CD4-positive, alpha-beta T cell treated with Interleukin-17A for 1 hour (primary cell): ENCODE data around the gene EIF2A.
"Not testable (repeated sequence)": the region's sequence is repeated elsewhere in the genome, so short reads cannot be mapped to it uniquely, and the experiment has no call there.

Source experiments
- DNase-seq: peaks from one replicate; pipeline ENCODE4 v3.0.0-alpha.2; 2020

EIF2A gene

DNA sequence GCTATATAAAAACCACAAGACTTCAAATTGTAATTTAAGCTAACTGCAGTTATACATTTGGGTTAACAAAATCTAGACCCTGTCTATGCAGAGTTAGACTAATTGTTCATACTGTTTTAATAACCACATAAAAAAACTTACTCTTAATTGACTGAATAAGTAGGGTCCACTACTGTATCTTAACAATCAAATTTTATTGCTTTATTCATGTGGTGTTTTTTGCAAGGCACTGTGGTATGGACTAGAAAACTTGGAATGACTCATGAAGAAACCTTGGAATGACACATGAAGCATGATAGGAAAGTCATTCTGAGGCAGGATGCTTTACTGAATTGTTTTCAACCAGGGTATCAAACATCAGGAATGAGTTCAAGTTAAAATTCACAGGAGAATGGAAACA, 2.5 kb upstream of the EIF2A start:
- no peak for DNase-seq

DNA sequence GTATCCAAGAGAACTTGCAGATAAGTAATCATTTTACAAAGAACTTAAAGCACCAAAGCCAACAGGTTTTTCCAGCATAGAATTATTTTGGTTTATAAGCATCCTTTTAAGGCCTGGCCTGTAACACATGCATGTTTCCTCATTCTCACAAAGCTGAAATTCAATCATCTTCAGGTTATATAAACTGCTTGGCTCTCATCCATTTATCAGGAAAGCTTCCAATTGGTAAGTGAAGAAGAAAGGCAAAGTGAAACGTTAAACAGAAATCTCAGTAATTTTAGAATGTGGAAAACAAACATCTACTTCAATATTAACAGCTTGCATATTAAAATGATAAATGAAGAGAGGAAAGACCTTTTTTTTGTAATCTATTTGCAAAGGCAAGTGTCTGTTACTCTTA, 1.9 kb upstream of the EIF2A start:
- DNase-seq, result no peak

DNA sequence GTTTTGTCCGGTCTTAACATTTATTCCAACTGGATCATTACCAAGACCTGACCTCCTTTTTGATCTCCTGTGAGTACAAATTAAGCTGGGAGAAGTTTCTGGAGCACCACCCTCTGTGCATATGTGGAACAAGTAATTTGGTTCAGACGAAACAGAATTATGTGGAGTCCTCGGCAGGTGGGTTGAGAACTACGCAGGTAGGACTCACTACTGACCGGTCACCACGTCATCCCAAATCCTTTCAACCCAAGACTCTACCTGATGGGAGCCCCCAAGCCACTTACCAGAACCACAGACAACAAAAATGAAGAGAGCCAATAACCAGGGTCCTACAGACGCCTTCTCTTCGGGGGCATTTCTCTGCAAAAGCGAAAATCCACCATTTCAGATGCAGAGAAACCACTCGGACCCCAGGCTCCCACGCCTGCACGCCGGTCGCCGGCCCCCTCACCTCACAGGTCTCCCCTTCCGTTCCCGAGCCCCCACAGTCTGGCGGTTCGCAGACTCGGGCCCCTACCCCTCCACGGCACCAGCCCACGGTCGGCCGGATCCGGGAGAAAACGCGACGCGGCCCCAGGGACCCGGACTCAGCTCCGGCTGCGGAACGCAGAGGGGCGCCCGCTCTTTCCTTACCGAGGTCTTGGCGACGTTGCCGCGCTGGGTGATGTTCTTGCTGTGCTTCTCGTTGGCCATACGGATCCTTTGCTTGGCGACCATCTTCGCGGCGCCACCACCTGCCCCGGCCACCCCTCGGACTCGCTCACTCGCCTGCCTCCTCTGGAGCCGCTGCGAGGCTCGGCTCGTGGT, 965 bp upstream of the EIF2A start:
- peak; percentile 27 for DNase-seq

DNA sequence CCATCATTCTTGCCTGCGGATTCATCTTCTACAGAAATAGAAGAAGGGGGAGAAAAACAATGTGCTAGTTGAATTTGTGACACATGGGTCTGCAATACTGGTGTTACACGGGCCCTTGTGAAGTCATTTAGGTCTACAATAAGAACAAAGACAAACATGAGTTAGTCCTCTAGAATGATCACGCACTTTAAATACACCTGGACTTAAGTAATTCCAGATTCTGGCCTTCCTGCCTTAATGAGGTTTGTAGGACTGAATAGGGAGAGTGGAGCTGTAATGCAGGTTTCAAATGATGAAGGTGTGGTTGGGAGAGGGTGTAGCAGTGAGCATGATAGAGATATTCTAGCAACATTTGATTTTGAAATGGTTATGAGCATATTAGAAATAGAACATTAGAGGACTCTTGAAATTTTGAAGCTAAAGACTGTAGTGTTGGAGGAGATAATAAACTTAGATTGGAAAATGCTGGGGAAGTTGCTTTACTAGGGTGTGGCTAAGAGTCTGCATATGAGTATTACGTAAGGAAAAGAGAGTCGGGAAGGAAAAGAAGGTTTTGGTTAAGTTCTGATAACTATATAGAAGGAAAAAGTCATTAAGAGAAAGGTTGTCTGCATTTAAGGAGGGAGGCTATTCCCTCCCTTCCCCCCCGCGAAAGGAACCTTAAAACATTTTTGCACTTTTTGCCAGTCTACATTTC, 606 bp downstream of the EIF2A start:
- no peak for DNase-seq

DNA sequence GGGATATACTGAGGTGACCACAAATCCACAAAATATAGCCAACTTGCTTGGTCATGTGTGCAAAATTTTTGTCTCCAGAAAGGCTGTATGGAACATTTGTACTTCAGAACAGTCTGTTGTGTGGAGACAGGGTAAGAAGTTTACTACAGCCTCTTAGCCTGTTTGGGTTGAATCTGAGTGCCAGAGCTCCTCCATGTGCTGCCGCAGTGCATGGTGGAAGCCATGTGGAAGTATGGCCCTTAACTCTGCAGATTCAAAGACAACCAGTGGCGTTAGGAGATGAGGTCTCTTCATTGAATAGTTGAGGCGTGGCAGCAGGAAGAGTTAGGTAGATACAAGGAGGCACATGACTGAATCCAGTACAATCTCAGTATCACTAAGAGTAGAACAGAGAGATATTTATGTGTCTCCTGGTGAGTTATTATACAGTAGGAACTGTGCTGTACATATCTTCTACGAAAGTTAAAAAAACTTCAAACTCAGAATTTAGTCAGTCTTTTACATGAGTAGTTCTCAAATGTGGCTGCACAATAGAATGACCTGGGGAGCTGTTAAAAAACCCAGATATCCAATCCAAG, 9.4 kb downstream of the EIF2A start:
- DNase-seq, result no peak

DNA sequence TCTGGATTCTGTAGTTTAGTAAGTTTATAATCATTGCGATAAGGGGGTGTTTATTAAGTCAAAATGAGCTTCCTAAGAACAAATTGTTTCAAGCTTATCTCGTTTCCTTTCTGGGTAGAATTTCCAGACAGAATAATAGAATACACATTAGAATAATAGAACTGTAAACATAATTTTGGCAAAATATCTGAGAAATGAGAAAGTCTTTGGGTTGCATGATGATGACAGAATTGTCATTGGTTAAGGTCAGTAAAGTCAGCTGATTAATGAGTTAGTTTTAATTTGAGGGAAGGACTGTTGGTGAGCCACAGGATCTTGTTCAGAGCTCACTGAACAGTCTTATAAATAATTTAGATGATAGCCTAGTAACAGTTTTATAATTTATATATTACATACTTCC, 10.2 kb downstream of the EIF2A start:
- DNase-seq, result no peak

DNA sequence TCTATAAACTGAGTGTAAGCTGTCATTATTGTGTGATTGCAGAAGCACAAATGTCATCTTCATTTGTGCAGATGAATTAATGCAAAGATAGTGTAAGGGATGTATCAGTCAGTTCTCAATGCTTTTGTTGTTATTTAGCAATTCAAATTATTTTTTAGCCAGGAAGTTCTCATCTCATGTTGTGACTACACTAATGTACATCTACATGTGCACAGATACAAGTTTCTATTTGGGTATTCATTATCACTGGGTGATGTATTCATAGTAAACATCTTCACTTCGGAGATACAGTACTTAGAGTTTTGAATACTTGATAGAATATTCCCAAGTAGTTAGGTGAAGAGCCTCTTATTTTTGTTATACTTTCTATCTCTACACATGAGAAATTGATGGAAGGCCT, 11.1 kb downstream of the EIF2A start:
- DNase-seq, result no peak

DNA sequence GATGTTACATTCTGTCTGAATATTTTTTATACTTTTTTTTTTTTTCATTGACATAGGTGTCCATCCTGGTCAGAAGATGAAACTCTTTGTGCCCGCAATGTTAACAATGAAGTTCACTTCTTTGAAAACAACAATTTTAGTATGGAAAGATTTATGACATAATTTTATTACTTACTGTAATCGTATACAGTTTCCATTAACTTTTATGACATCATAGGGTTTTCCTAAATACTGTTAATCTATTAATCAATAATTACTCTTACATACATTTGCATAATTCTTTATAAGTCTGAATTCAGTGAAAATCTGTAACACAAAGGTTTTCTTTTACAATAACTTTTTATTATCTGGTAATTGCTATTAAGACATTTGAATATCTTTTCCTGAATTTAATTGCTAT, 17.7 kb downstream of the EIF2A start:
- no peak for DNase-seq

DNA sequence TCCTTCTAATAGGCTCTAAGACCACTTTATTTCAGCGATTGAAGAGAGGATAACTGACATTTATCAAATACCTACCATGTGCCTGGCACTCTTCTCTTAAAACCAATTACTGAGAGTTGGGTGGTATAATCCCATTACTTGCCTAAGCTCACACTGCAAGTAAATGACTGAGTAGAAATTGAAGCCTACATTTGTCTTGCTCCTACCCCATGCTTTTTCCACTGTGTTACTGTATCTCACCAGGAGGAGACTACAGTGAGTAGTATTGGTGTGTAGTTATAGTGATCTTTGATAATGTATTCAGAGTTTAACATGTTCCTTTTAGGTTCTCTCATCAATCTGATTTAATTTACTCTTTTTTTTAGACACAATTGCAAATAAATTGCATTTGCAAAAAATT, 20.7 kb downstream of the EIF2A start:
- no peak for DNase-seq

DNA sequence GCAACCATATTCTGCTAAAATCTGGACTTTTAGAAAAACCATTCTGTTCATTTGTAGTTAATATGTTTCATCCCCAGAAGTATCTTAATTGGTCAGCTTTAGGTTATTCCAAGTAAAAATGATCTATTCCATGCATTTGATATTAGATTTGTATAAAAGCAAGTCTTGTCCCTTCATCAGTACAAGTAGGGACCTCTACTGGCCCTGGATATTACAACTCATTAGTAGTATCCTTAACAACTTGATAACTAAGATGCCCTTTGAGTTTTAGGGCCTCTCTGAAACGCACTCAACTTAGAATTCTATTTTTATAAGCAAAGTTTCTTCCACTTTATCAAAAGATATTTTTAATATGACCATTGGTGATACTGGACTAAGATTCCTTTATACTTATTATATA, 31.3 kb downstream of the EIF2A start:
- no peak for DNase-seq

DNA sequence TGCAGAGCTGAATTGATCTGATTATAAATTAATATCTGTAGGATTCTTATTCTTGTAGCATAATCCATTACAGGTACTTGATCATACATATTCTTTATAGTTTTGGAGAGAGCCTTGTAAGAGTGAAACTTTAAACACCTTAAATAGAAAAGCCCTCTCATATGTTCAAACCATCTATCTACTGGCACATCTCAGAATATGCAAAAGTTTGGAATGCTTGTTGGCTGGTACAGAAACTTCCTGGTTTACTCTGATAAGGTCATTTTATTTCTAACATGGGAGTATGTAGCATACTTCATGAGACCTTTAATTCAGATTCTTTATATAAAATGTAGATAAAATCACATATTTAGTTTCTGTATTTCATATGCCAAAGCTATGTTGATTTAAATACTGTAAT, 34.6 kb downstream of the EIF2A start:
- DNase-seq, result no peak

DNA sequence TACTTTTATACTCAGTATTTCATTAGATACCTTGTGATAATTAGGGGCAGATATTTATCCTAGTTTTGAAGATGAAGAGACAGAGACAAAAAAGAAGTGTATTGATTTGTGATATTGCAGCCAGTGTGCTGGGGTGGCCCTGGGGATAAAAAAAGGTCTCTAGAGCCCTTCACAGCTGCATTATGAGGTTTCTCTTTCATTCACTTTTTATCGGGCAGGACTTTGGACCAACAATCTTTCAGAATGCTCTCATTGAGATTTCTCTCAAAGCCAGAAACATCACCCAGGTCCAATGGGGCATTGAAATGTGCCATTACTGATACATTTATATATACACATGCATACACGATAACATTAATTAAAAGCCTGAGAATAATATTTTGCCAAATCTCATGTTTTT, 36.0 kb downstream of the EIF2A start:
- no peak for DNase-seq

DNA sequence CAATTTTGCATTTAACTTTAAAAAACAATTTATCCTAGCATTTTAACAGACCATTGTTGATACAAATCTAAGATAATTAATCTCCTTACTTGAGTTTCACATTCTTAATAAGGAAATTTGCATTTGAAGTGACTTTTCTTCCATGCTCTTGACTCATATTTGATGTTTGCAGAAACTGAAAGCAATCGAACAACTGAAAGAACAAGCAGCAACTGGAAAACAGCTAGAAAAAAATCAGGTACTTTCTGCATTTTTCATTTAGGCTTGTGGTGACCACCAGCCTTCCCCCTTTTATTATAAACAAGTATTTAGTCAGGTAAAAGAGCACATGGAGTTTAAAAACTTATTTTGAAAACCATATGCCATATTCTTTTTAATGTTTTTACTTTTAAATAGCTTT, 36.4 kb downstream of the EIF2A start:
- DNase-seq, result no peak

DNA sequence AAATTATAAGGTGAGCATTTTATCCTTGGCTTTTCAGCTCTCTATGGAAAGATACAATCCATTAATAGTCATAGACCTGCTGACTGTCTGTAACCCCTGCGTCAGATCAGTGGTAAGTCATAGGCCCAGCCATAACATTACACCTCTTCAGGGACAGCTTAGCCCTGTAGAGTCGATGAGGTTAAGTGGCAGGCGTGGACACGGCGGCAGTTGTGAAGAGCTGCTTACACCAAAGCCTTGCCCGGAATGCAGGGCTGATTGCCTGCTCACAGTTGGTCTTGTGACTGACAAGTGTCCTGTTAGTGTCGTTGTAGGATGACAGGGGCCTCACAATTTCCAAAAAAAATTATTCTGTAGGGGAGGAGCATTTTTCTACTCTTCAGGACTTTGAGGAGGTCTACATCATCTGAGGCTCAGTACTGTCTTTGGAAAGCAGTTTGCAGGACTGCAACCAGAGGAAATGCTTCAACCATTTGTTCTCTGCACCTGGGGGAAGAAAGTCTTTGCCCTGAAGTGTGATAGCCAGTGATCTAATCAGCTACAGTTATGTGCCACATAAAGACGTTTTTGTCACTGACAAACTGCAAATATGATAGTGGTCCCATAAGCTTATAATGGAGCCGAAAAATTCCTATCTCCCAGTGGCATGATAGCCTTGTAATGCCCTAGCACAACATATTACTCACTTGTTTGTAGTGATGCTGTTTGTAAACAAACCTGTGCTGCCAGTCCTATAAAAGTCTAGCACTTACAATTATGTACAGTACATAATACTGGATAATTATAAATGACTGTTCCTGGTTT, 41.6 kb downstream of the EIF2A start:
- no peak for DNase-seq

DNA sequence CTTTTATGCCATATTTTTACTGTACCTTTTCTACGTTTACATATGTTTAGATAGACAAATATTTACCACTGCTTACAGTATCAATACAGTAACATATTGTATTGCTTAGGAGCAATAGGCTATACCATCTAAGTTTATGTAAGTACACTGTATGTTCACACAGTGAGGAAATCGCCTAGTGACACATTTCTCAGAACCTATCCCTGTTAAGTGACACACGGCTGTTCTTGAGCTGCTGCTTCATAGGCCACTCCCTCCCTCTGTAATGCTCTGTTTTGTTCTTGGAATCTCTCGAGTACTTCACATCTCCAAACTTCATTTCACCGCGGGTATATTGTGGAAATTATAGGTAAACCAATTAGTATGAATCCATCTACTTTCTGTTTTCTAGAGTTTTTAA, 43.2 kb downstream of the EIF2A start:
- DNase-seq, result no peak

DNA sequence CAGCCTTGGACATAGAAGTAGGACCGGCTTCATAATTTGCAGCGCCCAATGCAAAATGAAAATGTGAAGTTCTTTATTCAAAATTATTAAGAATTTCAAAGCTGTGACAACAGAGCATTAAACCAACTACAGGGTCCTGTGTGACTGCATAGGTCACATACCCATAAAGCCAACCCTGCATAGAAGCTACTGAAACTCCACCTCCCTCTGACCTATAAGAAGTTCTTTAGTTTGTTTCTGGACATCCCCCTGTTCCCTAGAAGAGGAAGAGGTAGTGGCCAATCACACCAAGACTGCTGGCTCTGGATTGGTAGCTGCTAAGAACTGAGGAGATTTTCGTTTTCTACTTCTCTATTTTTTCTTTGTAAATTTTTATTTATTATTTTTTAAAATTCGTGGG, 47.6 kb downstream of the EIF2A start:
- no peak for DNase-seq

DNA sequence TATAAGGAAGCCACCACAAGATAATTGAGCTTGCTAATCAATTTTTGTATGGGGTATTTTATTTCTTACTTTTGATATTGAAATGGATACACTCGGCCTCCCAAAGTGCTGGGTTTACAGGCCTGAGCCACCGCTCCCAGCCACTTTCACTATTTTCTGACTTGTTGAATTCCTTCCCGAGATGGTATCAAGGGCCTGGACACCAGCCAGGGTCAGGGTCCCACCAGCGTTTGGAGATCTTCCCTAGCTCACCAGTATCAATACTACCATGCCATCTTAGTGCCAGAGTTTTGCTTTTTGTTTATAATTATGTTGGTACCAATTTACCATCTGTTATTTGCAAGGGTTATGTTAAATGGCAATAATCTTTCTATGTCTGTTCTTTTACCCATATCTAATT, 51.1 kb downstream of the EIF2A start:
- DNase-seq, result no peak

DNA sequence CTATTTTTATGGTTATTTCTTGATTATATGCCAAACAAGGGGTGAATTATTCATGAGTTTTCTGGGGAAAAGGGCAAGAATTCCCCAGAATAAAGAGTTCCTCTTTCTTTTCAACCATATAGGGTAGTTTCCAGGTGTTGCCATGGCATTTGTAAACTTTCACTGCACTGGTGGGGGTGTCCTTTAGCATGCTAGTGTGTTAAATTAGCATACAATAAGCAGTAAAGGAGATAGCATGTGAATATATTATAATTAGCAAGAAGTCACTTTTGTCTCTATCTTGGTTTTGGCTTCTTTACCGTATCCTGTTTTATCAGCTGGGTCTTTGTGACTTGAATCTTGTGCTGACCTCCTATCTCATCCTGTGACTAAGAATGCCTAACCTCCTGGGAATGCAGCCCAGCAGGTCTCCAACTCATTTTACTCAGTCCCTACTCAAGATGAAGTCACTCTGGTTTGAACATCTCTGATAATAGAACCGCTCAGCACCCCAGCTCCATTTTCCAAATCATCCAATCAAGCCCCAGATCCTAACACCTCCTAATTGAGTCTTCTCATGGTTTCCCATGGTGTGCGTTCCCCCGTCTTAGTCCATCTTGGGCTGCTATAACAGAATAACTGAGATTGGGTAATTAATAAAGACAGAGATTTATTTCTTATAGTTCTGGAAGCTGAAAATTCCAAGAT, 53.2 kb downstream of the EIF2A start:
- DNase-seq, result no peak

DNA sequence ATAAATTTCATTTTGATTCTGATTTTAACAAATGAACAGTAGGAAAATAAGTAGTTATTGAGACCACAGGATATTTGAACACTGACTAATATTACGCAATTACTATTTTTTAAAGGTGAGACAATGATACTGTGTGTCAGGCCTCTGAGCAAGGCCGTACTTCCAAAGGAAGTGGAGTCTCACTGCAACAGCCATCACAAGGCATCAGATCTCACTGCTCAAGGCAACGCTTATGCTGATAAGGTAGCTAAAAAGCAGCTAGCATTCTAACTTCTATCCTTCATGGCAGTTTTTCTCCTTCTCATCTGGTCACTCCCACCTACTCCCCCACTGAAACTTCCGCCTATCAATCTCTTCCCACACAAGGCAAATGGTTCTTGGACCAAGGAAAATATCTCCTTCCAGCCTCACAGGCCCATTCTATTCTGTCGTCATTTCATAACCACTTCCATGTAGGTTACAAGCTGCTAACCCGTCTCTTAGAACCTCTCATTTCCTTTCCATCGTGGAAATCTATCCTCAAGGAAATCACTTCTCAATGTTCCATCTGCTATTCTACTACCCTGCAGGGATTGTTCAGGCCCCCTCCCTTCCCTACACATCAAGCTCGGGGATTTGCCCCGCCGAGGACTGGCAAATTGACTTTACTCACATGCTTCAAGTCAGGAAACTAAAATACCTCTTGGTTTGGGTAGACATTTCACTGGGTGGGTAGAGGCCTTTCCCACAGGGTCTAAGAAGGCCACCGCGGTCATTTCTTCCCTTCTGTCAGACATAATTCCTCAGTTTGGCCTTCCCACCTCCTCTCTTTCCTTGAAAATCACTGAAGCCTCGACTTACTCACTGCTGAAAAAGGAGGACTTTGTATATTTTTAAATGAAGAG, 54.3 kb downstream of the EIF2A start:
- DNase-seq, result not testable (repeated sequence)

DNA sequence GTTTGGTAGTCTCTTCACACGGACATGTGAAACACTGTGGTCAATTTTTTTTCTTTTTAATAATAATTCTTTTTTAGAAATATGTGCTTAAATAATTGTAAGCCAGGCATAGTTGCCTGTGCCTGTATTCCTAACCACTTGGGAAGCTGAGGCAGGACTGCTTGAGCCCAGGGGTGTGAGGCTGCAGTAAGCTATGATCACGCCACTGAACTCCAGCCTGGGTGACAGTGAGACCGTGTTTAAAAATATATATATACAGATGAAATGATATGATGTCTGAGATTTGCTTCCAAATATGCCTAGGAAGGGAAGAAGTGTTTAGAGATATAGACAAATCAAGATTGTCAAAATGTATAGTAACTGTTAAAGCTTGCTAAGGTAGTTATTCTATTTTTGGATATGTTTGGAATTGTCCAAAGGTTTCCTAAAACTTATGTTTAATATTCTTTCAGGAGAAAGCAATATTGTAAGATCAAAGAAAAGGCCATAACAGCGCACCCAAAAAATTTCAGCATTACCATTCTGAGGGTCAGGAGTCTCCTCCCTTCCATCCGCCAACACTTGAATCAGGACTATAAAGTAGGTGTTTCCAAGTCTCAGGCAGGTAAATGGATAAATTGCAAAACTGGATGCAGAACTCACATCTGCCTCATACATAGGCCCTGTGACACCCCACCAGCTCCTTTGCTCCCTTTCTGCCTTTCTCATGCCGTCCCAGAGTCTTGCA, 56.0 kb downstream of the EIF2A start:
- no peak for DNase-seq
